SH-SY5Y (cell line): ENCODE measurements around the gene SLC4A1.

Experiments
- GATA2 ChIP-seq: IDR thresholded peaks from 2 replicates; pipeline ENCODE4 v1.6.1; 2011; ENCODE audit warnings: mild to moderate bottlenecking, low read depth, low read length
- GATA3 ChIP-seq: IDR thresholded peaks from 2 replicates; pipeline ENCODE4 v1.6.1; 2011; ENCODE audit warnings: low read depth, mild to moderate bottlenecking, low read length, moderate library complexity

DNA sequence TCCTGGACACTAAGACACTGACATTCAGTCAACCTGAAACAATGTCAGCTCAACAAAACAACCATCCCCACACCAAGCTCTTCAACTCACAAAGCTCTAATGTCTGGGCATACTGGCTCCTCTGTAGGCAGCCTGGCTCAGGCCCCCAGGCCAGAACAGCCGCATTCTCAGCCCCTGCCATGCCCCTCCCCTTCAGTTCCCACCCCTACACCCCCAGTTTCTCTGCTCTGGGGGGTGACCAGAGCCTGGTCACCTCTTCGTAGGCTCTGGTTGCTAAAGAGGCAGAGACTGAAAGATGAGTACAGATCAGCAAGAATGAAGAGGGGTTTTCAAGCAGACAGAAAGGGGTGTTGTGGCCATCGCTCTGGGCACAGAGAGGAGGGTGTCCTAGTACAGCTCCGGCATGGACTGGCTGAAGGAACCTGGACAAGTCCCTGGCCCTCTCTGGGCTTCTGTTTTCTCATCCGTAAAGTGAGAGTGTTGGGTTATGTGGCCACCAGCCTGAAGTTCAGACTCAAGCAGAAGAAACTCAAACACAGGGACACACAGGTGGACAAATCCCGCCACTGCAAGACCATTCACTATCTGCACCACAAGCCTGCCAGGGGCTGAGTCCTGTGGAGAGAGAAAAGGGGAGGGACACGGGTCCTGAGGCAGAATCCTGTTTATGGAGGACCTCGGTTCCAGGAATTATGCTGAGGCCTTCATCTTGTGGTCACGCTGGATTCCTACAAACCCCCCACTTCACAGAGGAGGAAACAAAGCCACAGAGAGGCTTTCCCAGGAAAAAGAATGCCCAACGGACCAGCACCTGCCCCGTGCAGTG lies 987 bp upstream of the SLC4A1 start:
- TF ChIP-seq GATA3 (no peak), GATA2 (no peak)
